GM23338 (cell line): ENCODE data around the gene SMIM44. TPM values are rescaled to one million over a fixed set of nuclear protein-coding genes. Genes with fewer than 3 reads are reported as not detected.

Experiments
- ATAC-seq: fragments of 200-7000 bp; cut with Tn5 transposase; 3 replicates; pipeline ENCODE4 v1.9.1; 2020
- DNase-seq: peaks from one replicate; pipeline ENCODE4 v3.0.0-alpha.2; 2015; ENCODE audit warnings: low spot score
- H2AFZ ChIP-seq: fragments of 200-600 bp; sonication (generic); 2 replicates; pipeline ENCODE4 v1.8.0; 2016; ENCODE audit warnings: antibody characterized with exemption, mild to moderate bottlenecking, moderate library complexity
- H3F3A ChIP-seq: fragments of 200-600 bp; sonication (generic); replicated peaks from 2 replicates; pipeline ENCODE4 v1.8.0; 2017; ENCODE audit warnings: antibody characterized with exemption, mixed run types, low read depth
- H3K27ac ChIP-seq: fragments of 200-600 bp; sonication (generic); 2 replicates; pipeline ENCODE4 v1.6.1; 2016; ENCODE audit warnings: low read depth
- H3K27me3 ChIP-seq: fragments of 200-600 bp; sonication (generic); 2 replicates; pipeline ENCODE4 v1.8.0; 2016; ENCODE audit warnings: mild to moderate bottlenecking, mixed run types, moderate library complexity; ENCODE audit not compliant: insufficient read depth
- H3K36me3 ChIP-seq: fragments of 200-600 bp; sonication (generic); 2 replicates; pipeline ENCODE4 v1.8.0; 2016; ENCODE audit warnings: mild to moderate bottlenecking; ENCODE audit not compliant: insufficient read depth
- H3K4me1 ChIP-seq: fragments of 200-600 bp; sonication (generic); 2 replicates; pipeline ENCODE4 v1.8.0; 2016; ENCODE audit warnings: mild to moderate bottlenecking, moderate library complexity; ENCODE audit not compliant: insufficient read depth
- H3K4me2 ChIP-seq: fragments of 200-600 bp; sonication (generic); 2 replicates; pipeline ENCODE4 v1.7.1; 2017; ENCODE audit warnings: mixed run types
- H3K4me3 ChIP-seq: fragments of 200-600 bp; sonication (generic); 2 replicates; pipeline ENCODE4 v1.6.1; 2016; ENCODE audit warnings: mixed run types
- H3K79me2 ChIP-seq: fragments of 200-600 bp; sonication (generic); replicated peaks from 2 replicates; pipeline ENCODE4 v1.8.0; 2017; ENCODE audit warnings: mild to moderate bottlenecking; ENCODE audit not compliant: insufficient read depth
- H3K9me2 ChIP-seq: fragments of 200-600 bp; sonication (generic); 2 replicates; pipeline ENCODE4 v1.8.0; 2017; ENCODE audit not compliant: insufficient read depth
- H4K20me1 ChIP-seq: fragments of 200-600 bp; sonication (generic); replicated peaks from 2 replicates; pipeline ENCODE4 v1.8.0; 2017; ENCODE audit warnings: mild to moderate bottlenecking; ENCODE audit not compliant: insufficient read depth
- H3K27ac Mint-ChIP-seq: 2 replicates; pipeline ENCODE4 v1.8.0; 2020; ENCODE audit warnings: inconsistent platforms, mild to moderate bottlenecking, moderate library complexity, mixed read lengths
- H3K27me3 Mint-ChIP-seq: 3 replicates; pipeline ENCODE4 v1.8.0; 2022; ENCODE audit warnings: low read depth, mild to moderate bottlenecking, moderate library complexity, mixed read lengths, inconsistent platforms; ENCODE audit not compliant: insufficient read depth, poor library complexity
- H3K36me3 Mint-ChIP-seq: 3 replicates; pipeline ENCODE4 v1.8.0; 2021; ENCODE audit warnings: low read depth, mild to moderate bottlenecking, inconsistent platforms, moderate library complexity, mixed read lengths
- H3K4me1 Mint-ChIP-seq: 3 replicates; pipeline ENCODE4 v1.8.0; 2020; ENCODE audit warnings: mild to moderate bottlenecking, inconsistent platforms, mixed read lengths
- H3K4me3 Mint-ChIP-seq: 3 replicates; pipeline ENCODE4 v1.8.0; 2021; ENCODE audit warnings: moderate library complexity, mild to moderate bottlenecking, inconsistent platforms, mixed read lengths
- H3K9me3 Mint-ChIP-seq: 3 replicates; pipeline ENCODE4 v1.8.0; 2020; ENCODE audit warnings: moderate library complexity, mild to moderate bottlenecking, inconsistent platforms, mixed read lengths
- EZH2phosphoT487 ChIP-seq: fragments of 200-600 bp; sonication (generic); IDR thresholded peaks from one replicate; pipeline ENCODE4 v1.8.1; 2018; ENCODE audit warnings: antibody characterized with exemption; ENCODE audit not compliant: unreplicated experiment
- JUNB ChIP-seq: IDR thresholded peaks from one replicate; pipeline ENCODE4 v1.6.1; 2016; ENCODE audit warnings: antibody characterized with exemption; ENCODE audit not compliant: unreplicated experiment
- POLR2AphosphoS5 ChIP-seq: IDR thresholded peaks from 2 replicates; pipeline ENCODE4 v1.6.1; 2016; ENCODE audit warnings: antibody characterized with exemption, low read depth
- ZNF114 ChIP-seq: fragments of 250-450 bp; sonication (Bioruptor Pico); IDR thresholded peaks from 2 replicates; pipeline ENCODE4 v1.5.0; 2020; ENCODE audit warnings: mild to moderate bottlenecking, moderate library complexity
- polyA plus RNA-seq: library from polyadenylated mRNA; unstranded; fragments of >200 nt; fragmentation: Nextera tagmentation; extraction: Ambion mirVana; gene quantifications from 2 replicates; pipeline ENCODE4 v1.2.1, GENCODE V29; 2016
- total RNA-seq: library from RNA; depleted of rRNA; stranded (reverse); fragments of >200 nt; shearing (Covaris generic); gene quantifications from 2 replicates; pipeline ENCODE4 v1.2.3, GENCODE V29; 2014
- TF ChIP-seq, protein P1 (sequence below): IDR thresholded peaks from one replicate; pipeline ENCODE4 v1.6.1; 2018; ENCODE audit warnings: antibody characterized with exemption; ENCODE audit not compliant: unreplicated experiment
- TF ChIP-seq, protein P2 (sequence below), 2 experiments: fragments of 200-600 bp in 1 of 2; sonication (generic) in 1 of 2; conservative IDR thresholded peaks; 2 replicates each; pipeline versions ENCODE4 v1.5.1 to v1.6.1; 2016 to 2017; ENCODE audit warnings: antibody characterized with exemption in 2 of 2, low read depth in 2 of 2, mild to moderate bottlenecking in 2 of 2, moderate library complexity in 1 of 2

The SMIM44 gene
- total and polyA plus RNA-seq, 2 experiments from 2014 or later = not detected

DNA sequence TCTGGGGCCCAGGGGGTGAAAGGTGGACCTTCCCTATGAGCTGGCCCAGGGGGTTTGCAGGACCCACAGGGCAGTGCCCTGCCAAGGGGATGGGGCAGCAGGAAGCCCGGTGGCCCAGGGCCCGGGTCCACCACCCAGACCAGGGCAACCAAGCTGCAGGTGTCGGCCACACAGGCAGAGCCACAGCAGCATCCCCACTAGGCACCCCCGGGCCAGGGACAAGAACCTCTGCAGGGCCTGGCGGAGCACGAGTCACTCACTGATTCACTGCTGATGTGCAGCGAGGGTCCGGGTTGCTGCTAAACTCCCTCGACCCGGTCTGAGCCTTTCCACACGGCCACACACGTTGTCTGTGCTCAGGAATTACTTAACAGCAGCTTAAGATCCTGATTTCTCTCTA lies 31.7 kb upstream of the SMIM44 start:
- no peaks in the 10 kb centered on the region for H3K27me3 ChIP-seq
- no peak overlapping the region for H3K4me2 ChIP-seq
- H3K9me2 ChIP-seq = no peaks in the 10 kb centered on the region
- Mint-ChIP-seq H3K27me3 (peaks cover 14% of the 10 kb centered on the region), H3K27ac (peak overlapping the region; percentile 84; the same call in 1 of the 2 replicates), H3K4me1 (peaks cover 38% of the 10 kb centered on the region), H3K4me3 (no peak overlapping the region), H3K9me3 (no peaks in the 10 kb centered on the region; the same call in 2 of the 3 replicates), H3K36me3 (peaks cover 2% of the 10 kb centered on the region; the same call in 2 of the 3 replicates)
- H2AFZ ChIP-seq = no peak overlapping the region
- DNase-seq (no peak), ATAC-seq (no peak)
- H3K36me3 ChIP-seq = no peaks in the 10 kb centered on the region
- H3K79me2 ChIP-seq = peaks cover 71% of the 10 kb centered on the region
- no peak for TF ChIP-seq ZNF114 (CRISPR knock-in tag)
- TF ChIP-seq, protein P1, sequence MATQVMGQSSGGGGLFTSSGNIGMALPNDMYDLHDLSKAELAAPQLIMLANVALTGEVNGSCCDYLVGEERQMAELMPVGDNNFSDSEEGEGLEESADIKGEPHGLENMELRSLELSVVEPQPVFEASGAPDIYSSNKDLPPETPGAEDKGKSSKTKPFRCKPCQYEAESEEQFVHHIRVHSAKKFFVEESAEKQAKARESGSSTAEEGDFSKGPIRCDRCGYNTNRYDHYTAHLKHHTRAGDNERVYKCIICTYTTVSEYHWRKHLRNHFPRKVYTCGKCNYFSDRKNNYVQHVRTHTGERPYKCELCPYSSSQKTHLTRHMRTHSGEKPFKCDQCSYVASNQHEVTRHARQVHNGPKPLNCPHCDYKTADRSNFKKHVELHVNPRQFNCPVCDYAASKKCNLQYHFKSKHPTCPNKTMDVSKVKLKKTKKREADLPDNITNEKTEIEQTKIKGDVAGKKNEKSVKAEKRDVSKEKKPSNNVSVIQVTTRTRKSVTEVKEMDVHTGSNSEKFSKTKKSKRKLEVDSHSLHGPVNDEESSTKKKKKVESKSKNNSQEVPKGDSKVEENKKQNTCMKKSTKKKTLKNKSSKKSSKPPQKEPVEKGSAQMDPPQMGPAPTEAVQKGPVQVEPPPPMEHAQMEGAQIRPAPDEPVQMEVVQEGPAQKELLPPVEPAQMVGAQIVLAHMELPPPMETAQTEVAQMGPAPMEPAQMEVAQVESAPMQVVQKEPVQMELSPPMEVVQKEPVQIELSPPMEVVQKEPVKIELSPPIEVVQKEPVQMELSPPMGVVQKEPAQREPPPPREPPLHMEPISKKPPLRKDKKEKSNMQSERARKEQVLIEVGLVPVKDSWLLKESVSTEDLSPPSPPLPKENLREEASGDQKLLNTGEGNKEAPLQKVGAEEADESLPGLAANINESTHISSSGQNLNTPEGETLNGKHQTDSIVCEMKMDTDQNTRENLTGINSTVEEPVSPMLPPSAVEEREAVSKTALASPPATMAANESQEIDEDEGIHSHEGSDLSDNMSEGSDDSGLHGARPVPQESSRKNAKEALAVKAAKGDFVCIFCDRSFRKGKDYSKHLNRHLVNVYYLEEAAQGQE = no peak
- TF ChIP-seq POLR2AphosphoS5 = no peak
- TF ChIP-seq JUNB = no peak
- TF ChIP-seq EZH2phosphoT487 = no peak
- no peaks in the 10 kb centered on the region for H3F3A ChIP-seq
- H3K27ac ChIP-seq = 0 out of 2 replicates have a peak overlapping the region, but pooled peaks have one; percentile 50
- peaks cover 29% of the 10 kb centered on the region for H3K4me1 ChIP-seq
- H4K20me1 ChIP-seq = peaks cover 7% of the 10 kb centered on the region; the same call in 1 of the 2 replicates
- H3K4me3 ChIP-seq = no peak overlapping the region

DNA sequence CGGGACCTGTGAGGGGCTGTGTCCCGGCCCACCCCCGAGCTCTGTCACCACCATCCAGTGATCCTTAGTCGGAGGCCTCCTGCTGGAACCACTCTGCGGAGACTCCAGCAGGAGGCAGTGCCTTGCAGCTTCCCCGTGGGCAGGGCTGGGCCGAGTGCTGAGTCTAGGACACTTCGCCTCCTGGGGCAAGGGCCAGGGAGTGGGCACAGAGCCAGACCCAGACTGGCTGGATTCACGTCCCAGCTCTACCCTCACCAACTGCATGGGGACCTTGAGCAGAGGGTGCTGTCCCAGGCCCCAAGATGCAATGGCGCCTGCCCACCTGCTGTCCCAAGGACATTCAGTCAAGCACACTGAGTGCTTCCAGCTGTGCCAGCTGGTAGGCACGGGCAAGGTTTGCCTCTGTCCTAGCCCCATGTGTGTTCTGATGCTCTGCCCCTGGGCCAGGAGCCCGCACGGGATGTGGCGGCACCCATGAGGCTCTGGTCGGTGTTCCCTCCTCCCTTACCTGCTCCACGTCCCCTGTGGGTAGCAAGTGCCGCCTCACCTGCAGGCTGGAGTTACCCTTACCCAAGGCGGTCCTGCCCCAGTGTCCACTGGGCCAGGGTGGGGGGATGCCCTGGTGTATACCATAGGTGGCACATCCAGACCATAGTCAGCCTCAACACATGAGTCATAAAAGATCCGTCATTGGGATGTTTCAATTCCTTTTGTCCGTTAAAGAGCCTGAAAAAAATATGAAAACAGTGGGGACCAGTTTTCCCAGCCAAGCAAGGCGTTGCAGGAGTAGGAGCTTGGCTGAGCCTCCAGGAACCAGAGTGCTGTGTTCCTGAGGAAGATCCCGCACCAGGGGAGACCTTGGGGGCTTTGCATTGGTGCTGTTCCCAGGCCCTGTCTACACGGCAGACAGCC lies 30.2 kb upstream of the SMIM44 start:
- ATAC-seq (0 out of 3 replicates have a peak, but pooled peaks have one; percentile 12), DNase-seq (no peak)
- peaks cover 76% of the 10 kb centered on the region for H3K79me2 ChIP-seq
- no peaks in the 10 kb centered on the region for H3F3A ChIP-seq
- Mint-ChIP-seq H3K4me3 (no peak overlapping the region), H3K9me3 (no peaks in the 10 kb centered on the region; the same call in 2 of the 3 replicates), H3K36me3 (peaks cover 9% of the 10 kb centered on the region; the same call in 2 of the 3 replicates), H3K4me1 (peaks cover 29% of the 10 kb centered on the region), H3K27ac (no peak overlapping the region), H3K27me3 (peaks cover 16% of the 10 kb centered on the region)
- H3K4me1 ChIP-seq = peaks cover 19% of the 10 kb centered on the region
- H4K20me1 ChIP-seq = peaks cover 7% of the 10 kb centered on the region; the same call in 1 of the 2 replicates
- H3K27ac ChIP-seq = no peak overlapping the region
- no peaks in the 10 kb centered on the region for H3K27me3 ChIP-seq
- no peak for TF ChIP-seq ZNF114 (CRISPR knock-in tag)
- TF ChIP-seq, protein P2, sequence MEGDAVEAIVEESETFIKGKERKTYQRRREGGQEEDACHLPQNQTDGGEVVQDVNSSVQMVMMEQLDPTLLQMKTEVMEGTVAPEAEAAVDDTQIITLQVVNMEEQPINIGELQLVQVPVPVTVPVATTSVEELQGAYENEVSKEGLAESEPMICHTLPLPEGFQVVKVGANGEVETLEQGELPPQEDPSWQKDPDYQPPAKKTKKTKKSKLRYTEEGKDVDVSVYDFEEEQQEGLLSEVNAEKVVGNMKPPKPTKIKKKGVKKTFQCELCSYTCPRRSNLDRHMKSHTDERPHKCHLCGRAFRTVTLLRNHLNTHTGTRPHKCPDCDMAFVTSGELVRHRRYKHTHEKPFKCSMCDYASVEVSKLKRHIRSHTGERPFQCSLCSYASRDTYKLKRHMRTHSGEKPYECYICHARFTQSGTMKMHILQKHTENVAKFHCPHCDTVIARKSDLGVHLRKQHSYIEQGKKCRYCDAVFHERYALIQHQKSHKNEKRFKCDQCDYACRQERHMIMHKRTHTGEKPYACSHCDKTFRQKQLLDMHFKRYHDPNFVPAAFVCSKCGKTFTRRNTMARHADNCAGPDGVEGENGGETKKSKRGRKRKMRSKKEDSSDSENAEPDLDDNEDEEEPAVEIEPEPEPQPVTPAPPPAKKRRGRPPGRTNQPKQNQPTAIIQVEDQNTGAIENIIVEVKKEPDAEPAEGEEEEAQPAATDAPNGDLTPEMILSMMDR (conservative IDR thresholded peaks at IDR 0.05; ENCODE audit: low read depth in 2 of 2) = peak in 1 of 2 experiments; percentile 16; a peak in 1 of 4 replicates
- H3K36me3 ChIP-seq = no peaks in the 10 kb centered on the region
- H3K9me2 ChIP-seq = no peaks in the 10 kb centered on the region
- H2AFZ ChIP-seq = no peak overlapping the region
- no peak overlapping the region for H3K4me3 ChIP-seq
- H3K4me2 ChIP-seq = no peak overlapping the region
